IPS DF 4.7 (cell line): Measurements from ENCODE around the gene CNTLN.
A peak's percentile ranks its signal among the peaks of the same experiment; 100 is the strongest.
"Not testable (repeated sequence)": the region's sequence is repeated elsewhere in the genome, so short reads cannot be mapped to it uniquely, and the experiment has no call there.

Experiments used
- DNase-seq: peaks from one replicate; pipeline ENCODE4 v3.0.0-alpha.2; 2013; ENCODE audit warnings: low spot score; ENCODE audit errors: extremely low read depth

The CNTLN gene

GRCh38 chr9:17185481-17186029 is 50.7 kb downstream of the CNTLN start:
- no peak for DNase-seq

DNA sequence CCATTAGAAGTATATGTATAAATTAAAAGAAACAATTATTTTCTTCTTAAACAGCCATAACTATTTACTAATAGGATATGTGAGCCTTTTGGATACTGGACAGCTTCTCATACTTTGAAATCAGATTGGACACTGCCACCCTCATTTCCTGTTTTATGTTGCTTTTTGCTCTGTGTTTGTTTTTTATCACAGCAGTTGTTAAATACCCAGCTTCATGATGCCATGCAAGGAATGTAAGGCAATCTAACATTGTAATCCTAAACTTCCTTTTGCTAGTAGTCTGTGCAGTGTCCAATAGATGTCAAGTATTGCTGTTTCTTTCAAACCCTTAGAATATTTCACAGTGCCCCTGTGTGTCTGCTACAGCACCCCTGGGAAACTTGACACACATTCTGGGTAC is 56.2 kb downstream of the CNTLN start:
- no peak for DNase-seq

DNA sequence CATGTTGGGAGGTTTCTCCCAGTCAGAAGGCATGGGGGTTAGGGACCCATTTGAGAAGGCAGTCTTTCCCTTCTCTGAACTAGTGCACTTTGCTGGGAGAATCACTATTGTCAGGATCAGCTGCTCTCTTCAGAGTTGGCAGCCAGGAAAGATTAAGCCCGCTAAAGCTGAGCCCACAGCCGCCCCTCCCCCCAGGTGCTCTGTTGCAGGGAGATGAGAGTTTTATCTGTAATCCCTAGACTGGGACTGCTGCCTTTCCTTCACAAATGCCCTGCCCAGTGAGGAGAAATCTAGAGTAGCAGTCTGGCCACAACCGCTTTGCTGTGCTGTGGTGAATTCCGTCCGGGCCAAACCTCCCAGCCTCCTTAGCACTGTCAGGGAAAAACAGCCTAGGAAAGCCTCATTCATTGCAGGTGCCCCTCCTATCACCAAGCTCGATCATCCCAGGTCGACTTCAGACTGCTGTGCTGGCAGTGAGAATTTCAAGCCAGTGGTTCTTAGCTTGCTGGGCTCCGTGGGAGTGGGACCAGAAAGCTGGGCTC is 69.8 kb downstream of the CNTLN start:
- no peak for DNase-seq

DNA sequence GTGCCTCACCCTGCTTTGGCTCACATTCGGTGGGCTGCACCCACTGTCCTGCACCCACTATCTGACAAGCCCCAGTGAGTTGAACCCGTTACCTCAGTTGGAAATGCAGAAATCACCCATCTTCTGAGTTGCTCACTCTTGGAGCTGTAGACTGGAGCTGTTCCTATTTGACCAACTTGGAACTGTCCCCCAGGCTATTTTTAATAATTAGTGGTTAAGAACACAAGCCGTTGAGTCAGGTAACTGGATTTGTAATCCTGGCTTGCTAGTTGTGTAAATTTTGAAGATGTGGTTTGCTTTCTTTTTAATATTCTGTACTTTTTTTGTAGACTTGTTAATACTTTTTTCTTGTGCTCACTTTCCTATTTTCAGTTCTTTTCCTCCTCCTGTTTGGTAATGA is 81.2 kb downstream of the CNTLN start:
- no peak for DNase-seq

- DNase-seq = no peak
These were observed 81.8 kb downstream of the CNTLN start for GRCh38 chr9:17216646-17217045.

- no peak for DNase-seq
These were observed 82.4 kb downstream of the CNTLN start for GRCh38 chr9:17217272-17217671.

DNA sequence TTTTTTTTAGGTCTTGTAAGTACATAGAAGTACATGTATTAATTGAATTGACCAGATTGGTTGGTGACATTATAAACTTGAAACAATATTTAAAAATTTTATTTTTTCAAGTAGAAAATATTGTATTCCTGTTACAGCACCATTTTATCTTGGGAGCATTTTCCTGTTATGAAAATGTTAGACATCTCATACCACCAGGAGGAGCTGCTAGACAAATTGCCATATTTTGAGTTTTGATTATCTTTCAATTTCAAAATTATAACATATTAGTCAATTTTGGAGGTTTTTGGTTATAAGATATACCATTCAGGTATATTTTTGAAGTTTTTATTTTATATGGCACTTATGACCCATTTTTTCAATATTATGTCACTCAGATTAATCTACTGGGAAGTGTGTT is 84.4 kb downstream of the CNTLN start:
- DNase-seq = no peak

DNA sequence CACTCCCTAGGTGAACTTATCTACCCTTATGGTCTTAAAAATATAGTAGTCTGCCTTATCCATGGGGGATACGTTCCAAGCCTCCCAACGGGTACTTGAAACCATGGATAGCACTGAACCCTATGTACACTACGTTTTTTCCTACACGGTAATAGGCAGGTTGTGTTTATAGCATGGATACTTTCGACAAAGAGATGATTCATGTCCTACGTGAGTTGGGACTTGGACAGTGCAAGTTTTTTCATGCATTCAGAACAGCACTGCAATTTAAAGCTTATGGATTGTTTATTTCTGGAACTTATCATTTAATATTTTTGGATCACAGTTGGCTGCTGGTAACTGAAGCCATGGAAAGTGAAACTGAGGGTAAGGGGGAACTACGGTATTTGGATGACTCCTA is 88.1 kb downstream of the CNTLN start:
- no peak for DNase-seq

- DNase-seq = no peak
These were observed 90.6 kb downstream of the CNTLN start for GRCh38 chr9:17225407-17225806.

- DNase-seq = no peak
These were observed 95.2 kb downstream of the CNTLN start for GRCh38 chr9:17229945-17230560.

GRCh38 chr9:17230646-17231045 is 95.8 kb downstream of the CNTLN start:
- DNase-seq = no peak

DNA sequence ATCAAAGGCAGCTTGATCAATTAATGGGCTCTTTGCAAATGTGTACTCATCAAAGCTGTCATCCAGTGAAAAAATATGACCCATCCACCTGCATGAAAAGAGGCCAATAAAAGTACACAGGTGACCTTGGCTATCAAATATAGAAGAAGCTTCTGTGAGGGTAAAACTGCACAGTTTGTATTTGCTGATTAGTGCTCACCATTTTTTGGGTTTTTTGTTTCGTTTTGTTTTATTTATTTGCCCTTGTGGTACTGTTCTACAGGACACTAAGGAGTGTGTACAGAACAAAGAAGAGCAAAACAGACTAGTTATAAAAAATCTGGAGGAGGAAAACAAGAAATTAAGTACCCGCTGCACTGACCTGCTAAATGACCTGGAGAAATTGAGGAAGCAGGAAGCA is 101.3 kb downstream of the CNTLN start:
- DNase-seq = no peak

DNA sequence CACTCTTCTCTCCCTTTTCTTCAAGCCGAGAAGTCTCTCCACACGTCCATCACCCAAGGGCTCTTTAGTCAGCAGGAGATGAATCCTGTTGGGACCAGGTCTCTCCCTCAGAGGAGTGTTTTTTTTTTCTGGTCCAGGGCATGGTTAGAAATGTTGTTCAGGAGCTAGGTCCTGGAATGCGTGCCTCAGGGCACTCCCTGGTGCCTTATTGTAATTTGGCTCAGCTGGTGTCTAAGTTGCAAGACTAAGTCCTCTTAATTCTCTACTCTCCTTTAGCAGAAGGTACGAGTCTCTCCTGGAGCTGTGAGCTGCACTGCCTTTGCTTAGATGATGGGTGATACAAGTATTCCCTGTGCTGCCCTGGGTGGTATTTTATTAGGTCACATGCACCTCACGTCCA is 111.9 kb downstream of the CNTLN start:
- no peak for DNase-seq

GRCh38 chr9:17251100-17251499 is 116.3 kb downstream of the CNTLN start:
- no peak for DNase-seq

DNA sequence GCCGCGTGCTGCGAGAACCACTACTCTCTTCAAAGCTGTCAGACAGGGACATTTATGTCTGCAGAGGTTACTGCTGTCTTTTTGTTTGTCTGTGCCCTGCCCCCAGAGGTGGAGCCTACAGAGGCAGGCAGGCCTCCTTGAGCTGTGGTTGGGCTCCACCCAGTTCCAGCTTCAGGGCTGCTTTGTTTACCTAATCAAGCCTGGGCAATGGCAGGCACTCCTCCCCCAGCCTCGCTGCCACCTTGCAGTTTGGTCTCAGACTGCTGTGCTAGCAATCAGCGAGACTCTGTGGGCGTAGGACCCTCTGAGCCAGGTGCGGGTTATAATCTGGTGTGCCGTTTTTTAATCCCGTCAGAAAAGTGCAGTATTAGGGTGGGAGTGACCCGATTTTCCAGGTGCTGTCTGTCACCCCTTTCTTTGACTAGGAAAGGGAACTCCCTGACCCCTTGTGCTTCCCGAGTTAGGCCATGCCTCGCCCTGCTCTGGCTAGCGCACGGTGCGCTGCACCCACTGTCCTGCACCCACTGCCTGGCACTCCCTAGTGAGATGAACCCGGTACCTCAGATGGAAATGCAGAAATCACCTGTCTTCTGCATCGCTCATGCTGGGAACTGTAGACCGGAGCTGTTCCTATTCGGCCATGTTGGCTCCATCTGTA is 133.8 kb downstream of the CNTLN start:
- peak; percentile 19 for DNase-seq

DNA sequence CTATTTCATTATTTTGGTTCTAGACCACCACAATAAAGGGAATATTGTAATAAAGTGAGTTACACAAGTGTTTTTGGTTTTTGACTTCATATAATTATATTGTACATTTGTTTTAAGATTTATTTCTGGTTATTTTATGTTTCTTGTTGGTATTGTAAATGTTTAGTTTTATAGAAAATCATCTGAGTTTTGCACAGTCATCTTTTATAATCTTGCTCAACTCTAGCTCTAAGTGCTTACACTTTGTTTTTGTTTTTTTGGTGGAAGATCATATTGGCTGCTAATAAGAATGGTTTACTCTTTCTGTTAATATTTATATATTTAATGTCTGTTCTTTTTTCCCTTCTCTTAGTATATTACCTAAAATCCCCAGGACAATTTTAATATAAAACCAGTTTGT is 135.0 kb downstream of the CNTLN start:
- DNase-seq = no peak

GRCh38 chr9:17272536-17272935 is 137.7 kb downstream of the CNTLN start:
- no peak for DNase-seq

- no peak for DNase-seq
These were observed 145.6 kb downstream of the CNTLN start for GRCh38 chr9:17280350-17281012.

GRCh38 chr9:17290673-17291072 is 155.8 kb downstream of the CNTLN start:
- not testable (repeated sequence) for DNase-seq

DNA sequence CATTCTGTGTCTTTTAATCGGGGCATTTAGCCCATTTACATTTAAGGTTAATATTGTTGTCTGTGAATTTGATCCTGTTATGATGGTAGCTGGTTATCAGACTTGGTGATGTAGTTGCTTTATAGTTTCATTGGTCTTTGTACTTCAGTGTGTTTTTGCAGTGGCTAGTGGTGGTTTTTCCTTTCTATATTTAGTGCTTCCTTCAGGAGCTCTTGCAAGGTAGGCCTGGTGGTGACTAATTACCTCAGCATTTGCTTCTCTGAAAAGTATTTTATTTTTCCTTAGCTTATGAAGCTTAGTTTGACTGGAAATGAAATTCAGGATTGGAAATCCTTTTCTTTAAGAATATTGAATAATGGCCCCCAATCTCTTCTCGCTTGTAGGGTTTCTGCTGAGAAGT is 156.9 kb downstream of the CNTLN start:
- no peak for DNase-seq

- DNase-seq = no peak
These were observed 158.8 kb downstream of the CNTLN start for GRCh38 chr9:17293685-17294084.
